ENCODE data around the gene JUND.

The JUND gene

GRCh38 chr19:18294467-18294864, 13.0 kb upstream of the JUND start:
- H3K27me3 ChIP-seq (ENCODE audit: control insufficient read depth, insufficient read depth, low read length) = no peaks in the 10 kb centered on the region
- H3K36me3 ChIP-seq (ENCODE audit: insufficient read depth, low read length) = no peaks in the 10 kb centered on the region
- no peaks in the 10 kb centered on the region for H3K9me3 ChIP-seq (replicated peaks; ENCODE audit: low read length)
- H3K9ac ChIP-seq (ENCODE audit: low read depth, low read length) = no peak overlapping the region
- H3K4me2 ChIP-seq (ENCODE audit: low read length) = no peak overlapping the region
- H3K4me1 ChIP-seq (ENCODE audit: control insufficient read depth, insufficient read depth, low read length) = peaks cover 38% of the 10 kb centered on the region
- no peak overlapping the region for H3K4me3 ChIP-seq (ENCODE audit: low read length)

GRCh38 chr19:18293642-18294466, 12.4 kb upstream of the JUND start:
- no peak overlapping the region for H3K4me2 ChIP-seq (ENCODE audit: low read length)
- H3K36me3 ChIP-seq (ENCODE audit: insufficient read depth, low read length) = no peaks in the 10 kb centered on the region
- no peaks in the 10 kb centered on the region for H3K27me3 ChIP-seq (ENCODE audit: control insufficient read depth, insufficient read depth, low read length)
- H3K9ac ChIP-seq (ENCODE audit: low read depth, low read length) = peak overlapping the region; percentile 90
- no peaks in the 10 kb centered on the region for H3K9me3 ChIP-seq (replicated peaks; ENCODE audit: low read length)
- H3K4me1 ChIP-seq (ENCODE audit: control insufficient read depth, insufficient read depth, low read length) = peaks cover 34% of the 10 kb centered on the region
- H3K4me3 ChIP-seq (ENCODE audit: low read length) = no peak overlapping the region

- H3K27me3 ChIP-seq (ENCODE audit: control insufficient read depth, insufficient read depth, low read length) = no peaks in the 10 kb centered on the region
- peak overlapping the region; percentile 74 for H3K4me3 ChIP-seq (ENCODE audit: low read length)
- H3K4me1 ChIP-seq (ENCODE audit: control insufficient read depth, insufficient read depth, low read length) = peaks cover 29% of the 10 kb centered on the region
- peak overlapping the region; percentile 90 for H3K9ac ChIP-seq (ENCODE audit: low read depth, low read length)
- peak overlapping the region; percentile 98 for H3K4me2 ChIP-seq (ENCODE audit: low read length)
- H3K36me3 ChIP-seq (ENCODE audit: insufficient read depth, low read length) = no peaks in the 10 kb centered on the region
- no peaks in the 10 kb centered on the region for H3K9me3 ChIP-seq (replicated peaks; ENCODE audit: low read length)
Measured at GRCh38 chr19:18292810-18293641, 11.6 kb upstream of the JUND start.

GRCh38 chr19:18292462-18292809, 11.0 kb upstream of the JUND start:
- H3K4me2 ChIP-seq (ENCODE audit: low read length) = peak overlapping the region; percentile 98
- H3K4me1 ChIP-seq (ENCODE audit: control insufficient read depth, insufficient read depth, low read length) = peaks cover 33% of the 10 kb centered on the region
- H3K9me3 ChIP-seq (replicated peaks; ENCODE audit: low read length) = no peaks in the 10 kb centered on the region
- no peaks in the 10 kb centered on the region for H3K27me3 ChIP-seq (ENCODE audit: control insufficient read depth, insufficient read depth, low read length)
- H3K36me3 ChIP-seq (ENCODE audit: insufficient read depth, low read length) = no peaks in the 10 kb centered on the region
- peak overlapping the region; percentile 90 for H3K9ac ChIP-seq (ENCODE audit: low read depth, low read length)
- peak overlapping the region; percentile 74 for H3K4me3 ChIP-seq (ENCODE audit: low read length)

- H3K4me1 ChIP-seq (ENCODE audit: control insufficient read depth, insufficient read depth, low read length) = peaks cover 33% of the 10 kb centered on the region
- peak overlapping the region; percentile 90 for H3K9ac ChIP-seq (ENCODE audit: low read depth, low read length)
- H3K27me3 ChIP-seq (ENCODE audit: control insufficient read depth, insufficient read depth, low read length) = no peaks in the 10 kb centered on the region
- H3K9me3 ChIP-seq (replicated peaks; ENCODE audit: low read length) = no peaks in the 10 kb centered on the region
- no peaks in the 10 kb centered on the region for H3K36me3 ChIP-seq (ENCODE audit: insufficient read depth, low read length)
- H3K4me3 ChIP-seq (ENCODE audit: low read length) = peak overlapping the region; percentile 74
- H3K4me2 ChIP-seq (ENCODE audit: low read length) = peak overlapping the region; percentile 98
Measured at GRCh38 chr19:18291590-18292461, 10.4 kb upstream of the JUND start.

- Histone ChIP-seq H3K9me3 (replicated peaks; ENCODE audit: low read length) (no peaks in the 10 kb centered on the region), H3K9ac (ENCODE audit: low read depth, low read length) (peak overlapping the region; percentile 90), H3K36me3 (ENCODE audit: insufficient read depth, low read length) (no peaks in the 10 kb centered on the region), H3K4me1 (ENCODE audit: control insufficient read depth, insufficient read depth, low read length) (peaks cover 37% of the 10 kb centered on the region), H3K27me3 (ENCODE audit: control insufficient read depth, insufficient read depth, low read length) (no peaks in the 10 kb centered on the region), H3K4me2 (ENCODE audit: low read length) (peak overlapping the region; percentile 98), H3K4me3 (ENCODE audit: low read length) (peak overlapping the region; percentile 74)
Measured at GRCh38 chr19:18291019-18291524, 9.7 kb upstream of the JUND start.

GRCh38 chr19:18290302-18291018, 9.0 kb upstream of the JUND start:
- Histone ChIP-seq H3K4me2 (ENCODE audit: low read length) (no peak overlapping the region), H3K36me3 (ENCODE audit: insufficient read depth, low read length) (no peaks in the 10 kb centered on the region), H3K27me3 (ENCODE audit: control insufficient read depth, insufficient read depth, low read length) (no peaks in the 10 kb centered on the region), H3K4me3 (ENCODE audit: low read length) (no peak overlapping the region), H3K4me1 (ENCODE audit: control insufficient read depth, insufficient read depth, low read length) (peaks cover 37% of the 10 kb centered on the region), H3K9me3 (replicated peaks; ENCODE audit: low read length) (no peaks in the 10 kb centered on the region), H3K9ac (ENCODE audit: low read depth, low read length) (no peak overlapping the region)

GRCh38 chr19:18289471-18290301, 8.3 kb upstream of the JUND start:
- no peak overlapping the region for H3K4me3 ChIP-seq (ENCODE audit: low read length)
- peaks cover 40% of the 10 kb centered on the region for H3K4me1 ChIP-seq (ENCODE audit: control insufficient read depth, insufficient read depth, low read length)
- H3K4me2 ChIP-seq (ENCODE audit: low read length) = no peak overlapping the region
- H3K27me3 ChIP-seq (ENCODE audit: control insufficient read depth, insufficient read depth, low read length) = no peaks in the 10 kb centered on the region
- no peaks in the 10 kb centered on the region for H3K9me3 ChIP-seq (replicated peaks; ENCODE audit: low read length)
- H3K9ac ChIP-seq (ENCODE audit: low read depth, low read length) = no peak overlapping the region
- H3K36me3 ChIP-seq (ENCODE audit: insufficient read depth, low read length) = no peaks in the 10 kb centered on the region

GRCh38 chr19:18287836-18288772, 6.7 kb upstream of the JUND start:
- no peaks in the 10 kb centered on the region for H3K9me3 ChIP-seq (replicated peaks; ENCODE audit: low read length)
- H3K4me3 ChIP-seq (ENCODE audit: low read length) = no peak overlapping the region
- H3K27me3 ChIP-seq (ENCODE audit: control insufficient read depth, insufficient read depth, low read length) = no peaks in the 10 kb centered on the region
- no peaks in the 10 kb centered on the region for H3K36me3 ChIP-seq (ENCODE audit: insufficient read depth, low read length)
- peaks cover 35% of the 10 kb centered on the region for H3K4me1 ChIP-seq (ENCODE audit: control insufficient read depth, insufficient read depth, low read length)
- no peak overlapping the region for H3K9ac ChIP-seq (ENCODE audit: low read depth, low read length)
- H3K4me2 ChIP-seq (ENCODE audit: low read length) = no peak overlapping the region

Measured in skeletal muscle satellite cell (primary cell).